ENCODE data around the gene LCN10. TPM values are rescaled to one million over a fixed set of nuclear protein-coding genes. Genes with fewer than 3 reads are reported as not detected.

LCN10 gene
- total RNA-seq, 2 experiments from 2014 or later = not detected

- intact Hi-C loops (cut with micrococcal nuclease; ENCODE audit: unreplicated experiment) = no loop called here
- H3K36me3 ChIP-seq (ENCODE audit: insufficient read depth, low read length) = peaks cover 64% of the 10 kb centered on the region
- H4K20me1 ChIP-seq (ENCODE audit: insufficient read depth, low read length) = peaks cover 27% of the 10 kb centered on the region
- H3K4me2 ChIP-seq (ENCODE audit: low read length) = no peak overlapping the region
- peaks cover 25% of the 10 kb centered on the region for H3K4me1 ChIP-seq (ENCODE audit: insufficient read depth, low read length, poor library complexity, severe bottlenecking)
- ChIA-PET CTCF (ENCODE audit: unreplicated experiment) (no interaction called here), POLR2A (no interaction called here)
- H3K27ac ChIP-seq (ENCODE audit: low read depth, low read length, poor library complexity, severe bottlenecking) = no peak overlapping the region
- no TSS peak for BruUV-seq (replicated peaks)
- peaks cover 31% of the 10 kb centered on the region for H3K79me2 ChIP-seq (ENCODE audit: insufficient read depth, low read depth, low read length)
- H3K9me3 ChIP-seq (ENCODE audit: low read length) = no peaks in the 10 kb centered on the region
- DNase-seq (ENCODE audit: low spot score) = no peak
- no peaks in the 10 kb centered on the region for H3K9me2 ChIP-seq (ENCODE audit: insufficient read depth, low read length)
- TF ChIP-seq EZH2phosphoT487 (IDR thresholded peaks at IDR 0.05; ENCODE audit: borderline replicate concordance, low read depth, low read length) (no peak), CTCF (conservative IDR thresholded peaks at IDR 0.05; ENCODE audit: low read length) (no peak)
- H2AFZ ChIP-seq (ENCODE audit: low read length) = no peak overlapping the region
- no peak overlapping the region for H3K4me3 ChIP-seq (ENCODE audit: low read depth, low read length, poor library complexity, severe bottlenecking)
Observed at GRCh38 chr9:136722969-136723356, 19.8 kb downstream of the LCN10 start.

- Histone ChIP-seq H3K9me3 (ENCODE audit: low read length) (no peaks in the 10 kb centered on the region), H3K4me3 (ENCODE audit: low read depth, low read length, poor library complexity, severe bottlenecking) (no peak overlapping the region), H3K9me2 (ENCODE audit: insufficient read depth, low read length) (no peaks in the 10 kb centered on the region), H3K4me2 (ENCODE audit: low read length) (no peak overlapping the region), H3K79me2 (ENCODE audit: insufficient read depth, low read depth, low read length) (peaks cover 25% of the 10 kb centered on the region), H2AFZ (ENCODE audit: low read length) (no peak overlapping the region), H3K27ac (ENCODE audit: low read depth, low read length, poor library complexity, severe bottlenecking) (no peak overlapping the region), H3K4me1 (ENCODE audit: insufficient read depth, low read length, poor library complexity, severe bottlenecking) (peaks cover 25% of the 10 kb centered on the region), H4K20me1 (ENCODE audit: insufficient read depth, low read length) (peaks cover 24% of the 10 kb centered on the region), H3K36me3 (ENCODE audit: insufficient read depth, low read length) (peaks cover 58% of the 10 kb centered on the region)
- TF ChIP-seq CTCF (conservative IDR thresholded peaks at IDR 0.05; ENCODE audit: low read length) = no peak
- POLR2A ChIA-PET = no interaction called here
- DNase-seq (ENCODE audit: low spot score) = no peak
- no TSS peak for BruUV-seq (replicated peaks)
- CTCF ChIA-PET (ENCODE audit: unreplicated experiment) = no interaction called here
- intact Hi-C loops (cut with micrococcal nuclease; ENCODE audit: unreplicated experiment) = no loop called here
Observed at GRCh38 chr9:136722093-136722968, 20.4 kb downstream of the LCN10 start.

- Histone ChIP-seq H3K27ac (ENCODE audit: low read depth, low read length, poor library complexity, severe bottlenecking) (no peak overlapping the region), H3K36me3 (ENCODE audit: insufficient read depth, low read length) (peaks cover 50% of the 10 kb centered on the region), H3K4me2 (ENCODE audit: low read length) (no peak overlapping the region), H3K9me3 (ENCODE audit: low read length) (no peaks in the 10 kb centered on the region), H3K79me2 (ENCODE audit: insufficient read depth, low read depth, low read length) (peaks cover 17% of the 10 kb centered on the region), H3K4me3 (ENCODE audit: low read depth, low read length, poor library complexity, severe bottlenecking) (no peak overlapping the region), H4K20me1 (ENCODE audit: insufficient read depth, low read length) (peaks cover 16% of the 10 kb centered on the region), H3K4me1 (ENCODE audit: insufficient read depth, low read length, poor library complexity, severe bottlenecking) (peaks cover 24% of the 10 kb centered on the region), H3K9me2 (ENCODE audit: insufficient read depth, low read length) (no peaks in the 10 kb centered on the region), H2AFZ (ENCODE audit: low read length) (no peak overlapping the region)
- TF ChIP-seq CTCF (conservative IDR thresholded peaks at IDR 0.05; ENCODE audit: low read length) = no peak
- TF ChIP-seq EZH2phosphoT487 (IDR thresholded peaks at IDR 0.05; ENCODE audit: borderline replicate concordance, low read depth, low read length) = no peak
- intact Hi-C loops (cut with micrococcal nuclease; ENCODE audit: unreplicated experiment) = no loop called here
- DNase-seq (ENCODE audit: low spot score) = no peak
- CTCF ChIA-PET (ENCODE audit: unreplicated experiment) = no interaction called here
- POLR2A ChIA-PET = no interaction called here
- no TSS peak for BruUV-seq (replicated peaks)
Observed at GRCh38 chr9:136721339-136722092, 21.2 kb downstream of the LCN10 start.
